ENCODE results near the gene TCP10L.

GRCh38 chr21:32547018-32547417 is 38.3 kb downstream of the TCP10L start:
- TF ChIP-seq CTCF (IDR thresholded peaks at IDR 0.05), result no peak
- TF ChIP-seq POLR2A (IDR thresholded peaks at IDR 0.05), result no peak
